ELR (cell line): ENCODE measurements around the gene TMIGD3.

ENCODE experiments used
- DNase-seq: peaks from one replicate; pipeline ENCODE4 v3.0.0-alpha.2; 2015; ENCODE audit warnings: low read depth

Gene TMIGD3

GRCh38 chr1:111474521-111474920 lies 28.9 kb downstream of the TMIGD3 start:
- DNase-seq = no peak

GRCh38 chr1:111474106-111474505 lies 29.3 kb downstream of the TMIGD3 start:
- DNase-seq = no peak

DNA sequence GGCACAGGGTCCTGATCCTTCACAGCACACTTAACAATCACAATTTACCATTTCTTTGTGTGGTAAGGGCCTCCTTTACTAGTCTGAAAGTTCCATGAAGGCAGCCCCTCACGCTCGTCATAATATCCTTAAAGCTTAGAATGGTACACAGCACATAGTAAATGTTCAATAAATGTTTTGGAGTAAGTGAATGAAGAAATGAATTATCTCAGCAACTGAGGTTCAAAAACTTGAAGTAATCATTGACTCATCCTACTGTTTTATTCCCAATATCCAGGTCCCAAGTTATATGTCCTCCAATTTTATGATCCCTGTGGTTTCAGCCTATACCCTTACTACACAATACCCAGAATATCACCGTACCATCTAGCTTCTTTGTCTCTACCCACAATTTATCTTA lies 31.9 kb downstream of the TMIGD3 start:
- DNase-seq = no peak

GRCh38 chr1:111471012-111471411 lies 32.4 kb downstream of the TMIGD3 start:
- DNase-seq = no peak

- no peak for DNase-seq
Observed at GRCh38 chr1:111470596-111470995, 32.8 kb downstream of the TMIGD3 start.

GRCh38 chr1:111469539-111469938 lies 33.9 kb downstream of the TMIGD3 start:
- DNase-seq = no peak

DNA sequence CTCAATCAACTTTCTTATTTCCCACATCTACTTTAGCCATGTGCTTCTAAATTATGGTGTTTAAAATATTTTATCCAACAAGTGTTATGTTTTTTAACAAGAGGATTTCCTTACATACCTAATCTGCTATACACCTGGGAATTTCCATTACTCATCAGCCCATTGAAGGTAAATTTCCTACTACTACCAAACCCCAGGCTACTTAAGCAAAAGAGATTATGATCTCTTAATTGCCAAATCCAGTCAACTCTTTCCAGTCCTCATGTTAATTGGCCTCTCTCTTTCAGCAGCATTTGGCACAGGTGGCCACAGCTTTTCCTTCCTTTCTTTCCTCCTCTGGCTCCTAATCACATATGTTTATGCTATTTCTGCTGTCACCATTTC lies 34.7 kb downstream of the TMIGD3 start:
- DNase-seq = no peak

DNA sequence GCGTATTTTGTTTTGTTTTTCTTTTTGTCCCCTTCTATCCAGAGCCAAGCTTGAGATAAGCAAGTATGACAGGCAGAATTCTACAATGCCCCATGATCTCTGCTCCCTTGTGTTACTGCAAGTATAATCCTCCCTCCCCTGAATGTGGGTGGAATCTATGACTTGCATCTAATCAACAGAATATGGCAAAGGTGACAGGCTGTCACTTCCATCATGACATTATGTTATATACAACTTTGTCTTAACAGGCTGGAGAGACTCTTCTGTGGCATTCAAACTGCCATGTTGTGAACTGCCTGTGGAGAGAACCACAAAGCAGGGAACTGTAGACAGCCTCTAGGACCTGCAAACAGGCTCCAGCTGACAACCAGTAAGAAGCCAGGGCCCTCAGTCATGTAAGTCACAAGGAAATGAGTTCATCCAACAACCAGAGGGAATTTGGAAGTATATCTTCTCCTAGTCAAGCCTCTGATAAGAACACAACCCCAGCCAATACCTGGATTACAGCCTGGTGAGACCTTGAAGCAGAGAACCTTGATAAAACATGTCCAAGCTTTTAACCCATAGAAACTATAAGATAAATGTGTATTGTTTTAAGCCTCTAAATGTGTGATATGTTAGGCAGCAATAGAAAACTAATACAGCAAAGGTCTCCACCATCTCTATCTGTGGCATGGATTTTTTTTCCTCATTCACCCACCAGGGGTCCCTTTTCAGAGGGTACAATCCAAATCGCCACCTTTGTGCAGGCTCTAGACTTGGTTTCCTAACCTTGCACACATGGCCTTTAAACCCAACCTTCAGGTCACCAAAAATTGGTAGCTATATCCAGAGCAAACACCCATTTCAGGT lies 35.3 kb downstream of the TMIGD3 start:
- no peak for DNase-seq

DNA sequence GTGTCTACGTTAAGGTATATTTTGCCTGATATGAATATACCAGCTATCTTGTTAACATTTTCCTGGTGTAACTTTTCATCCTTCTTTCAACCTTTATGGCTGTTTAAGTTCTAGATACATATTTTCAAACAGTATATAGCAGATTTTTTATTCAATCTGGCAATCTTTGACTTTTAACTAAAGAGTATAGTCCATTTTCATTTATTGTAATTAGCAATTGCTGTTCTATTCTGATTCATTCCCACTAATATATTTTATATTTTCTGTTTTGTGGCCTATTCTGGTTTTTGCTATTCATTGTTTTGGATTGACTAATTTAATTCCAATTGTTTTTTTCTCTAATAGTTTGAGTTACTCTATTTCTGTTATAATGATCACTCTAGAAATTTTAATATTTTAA lies 37.0 kb downstream of the TMIGD3 start:
- no peak for DNase-seq

GRCh38 chr1:111465754-111466153 lies 37.7 kb downstream of the TMIGD3 start:
- no peak for DNase-seq

GRCh38 chr1:111463029-111463683 lies 40.3 kb downstream of the TMIGD3 start:
- peak; percentile 52 for DNase-seq

DNA sequence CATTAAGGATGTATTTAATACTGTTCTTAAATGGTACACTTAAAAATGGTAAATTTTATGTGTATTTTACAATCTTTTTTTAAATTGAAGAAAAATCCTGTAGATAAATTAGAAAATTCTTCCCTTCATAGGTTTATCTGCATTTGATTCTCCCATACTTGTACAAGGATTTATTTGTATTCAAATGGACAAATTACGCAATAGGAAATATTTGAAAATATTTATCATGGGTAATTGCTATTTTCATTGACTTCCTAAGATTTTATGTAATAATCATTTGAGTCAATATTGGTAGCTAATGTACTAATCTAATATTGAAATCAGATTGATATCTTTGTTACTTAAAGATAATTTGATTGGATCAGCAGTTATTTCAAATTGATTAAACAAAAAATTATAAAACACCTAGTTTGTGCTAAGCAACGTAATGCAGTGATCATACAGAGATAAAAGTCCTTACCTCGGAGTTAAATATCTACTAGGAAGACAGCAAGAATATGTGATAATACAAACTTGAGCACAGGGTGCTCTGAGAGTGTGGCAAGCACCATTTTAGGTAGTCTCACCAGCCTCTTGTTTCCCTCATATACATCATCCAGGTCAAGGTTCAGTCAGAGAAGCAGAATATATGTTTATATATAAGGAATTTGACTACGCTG lies 40.9 kb downstream of the TMIGD3 start:
- no peak for DNase-seq

GRCh38 chr1:111461765-111462164 lies 41.7 kb downstream of the TMIGD3 start:
- DNase-seq = no peak

DNA sequence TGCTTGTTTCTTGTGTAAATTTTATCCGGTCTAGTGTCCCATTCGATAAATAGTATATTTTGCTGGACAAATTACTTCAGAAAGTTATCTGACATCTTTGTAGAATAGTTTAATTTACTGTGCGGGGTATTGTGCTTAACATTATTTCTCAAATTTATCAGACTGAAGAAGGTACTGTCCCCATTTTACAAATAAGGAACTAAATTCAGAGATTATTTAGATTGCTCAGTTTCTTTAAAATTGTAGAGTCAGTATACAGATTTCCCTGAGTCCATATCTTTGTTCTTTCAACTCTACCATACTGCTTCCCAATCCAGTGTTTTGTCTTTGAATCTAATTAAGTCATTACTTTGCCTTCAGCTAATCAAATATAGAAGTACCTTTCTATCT lies 47.8 kb downstream of the TMIGD3 start:
- no peak for DNase-seq

DNA sequence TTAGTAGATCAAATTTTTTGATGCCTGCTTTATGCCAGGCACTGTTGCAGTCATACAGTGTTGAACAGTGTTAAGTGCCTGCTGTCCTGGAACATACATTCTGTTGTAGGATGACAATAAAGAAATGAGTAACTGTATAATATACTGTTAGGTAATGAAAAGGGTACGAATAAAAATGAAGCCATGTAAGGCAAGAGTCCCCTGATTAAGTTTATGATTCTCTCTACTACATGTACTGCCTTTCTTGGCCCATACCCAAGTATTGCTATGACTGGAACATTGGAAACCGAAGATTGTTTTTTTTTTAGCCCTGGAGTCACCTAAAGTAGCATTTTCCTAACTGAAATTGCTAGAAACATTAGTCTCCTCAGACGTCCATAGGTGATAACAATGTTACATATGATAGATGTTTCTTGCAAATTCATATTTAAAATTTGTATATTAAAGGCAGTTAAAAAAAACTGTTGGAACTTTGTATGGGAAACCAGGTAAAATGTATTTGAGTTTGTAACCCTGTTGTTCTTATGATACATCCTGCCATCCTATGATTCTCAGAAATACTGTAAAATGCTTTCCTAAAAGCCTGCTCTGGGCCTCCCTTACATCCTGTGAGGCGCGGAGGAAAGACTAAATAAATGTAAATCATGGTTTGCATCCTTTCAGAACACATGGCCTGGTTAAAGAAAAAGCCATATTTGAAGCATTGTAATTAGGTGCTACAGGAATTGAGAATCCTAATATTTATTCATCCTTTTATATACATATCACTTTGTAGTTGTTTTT lies 48.4 kb downstream of the TMIGD3 start:
- DNase-seq = no peak

- DNase-seq = no peak
Observed at GRCh38 chr1:111453706-111454105, 49.7 kb downstream of the TMIGD3 start.

GRCh38 chr1:111452581-111452980 lies 50.9 kb downstream of the TMIGD3 start:
- DNase-seq = no peak

- DNase-seq = no peak
Observed at GRCh38 chr1:111450185-111450584, 53.2 kb downstream of the TMIGD3 start.

GRCh38 chr1:111449703-111450017 lies 53.8 kb downstream of the TMIGD3 start:
- DNase-seq = no peak

DNA sequence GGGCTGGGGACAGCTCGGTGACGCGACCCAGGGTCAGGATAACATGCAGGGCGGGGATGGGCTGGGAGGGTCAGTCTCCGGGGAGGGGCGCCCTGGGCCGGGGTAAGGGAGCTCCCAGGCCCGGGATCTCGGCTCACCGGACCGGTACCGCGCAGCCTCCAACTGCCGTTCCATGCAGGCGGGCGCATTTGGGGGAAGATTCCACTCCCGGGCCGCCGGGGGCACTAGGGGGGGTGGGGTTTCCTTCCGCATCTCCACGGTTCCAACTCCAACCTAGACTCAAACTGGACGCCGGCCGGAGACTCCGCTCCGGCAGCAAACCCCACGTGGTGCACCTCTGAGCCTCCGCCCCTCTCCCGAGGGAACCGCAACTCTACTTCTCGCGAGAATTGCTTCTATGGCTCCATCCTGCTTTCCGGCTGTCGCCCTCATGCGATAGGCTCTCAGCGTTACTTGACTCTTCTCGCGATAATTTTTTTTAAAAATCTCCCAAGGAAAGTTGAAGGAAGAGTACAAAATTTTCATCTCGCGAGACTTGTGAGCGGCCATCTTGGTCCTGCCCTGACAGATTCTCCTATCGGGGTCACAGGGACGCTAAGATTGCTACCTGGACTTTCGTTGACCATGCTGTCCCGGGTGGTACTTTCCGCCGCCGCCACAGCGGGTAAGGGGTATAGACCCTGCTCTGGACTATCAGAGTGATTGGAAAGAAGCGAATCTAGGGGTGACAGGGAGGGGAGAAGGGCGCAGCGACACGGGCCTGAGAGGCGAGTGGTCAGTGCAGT lies 54.3 kb downstream of the TMIGD3 start, which contains the start of the genes ATP5PB and WDR77:
Gene ATP5PB (plus strand): TSS at position 547 of the 785 bp plus-strand sequence. CDS start 78 bp downstream, at position 625.
Gene WDR77 (minus strand): TSS at position 339 of the 785 bp plus-strand sequence. CDS start 87 bp downstream, at position 252.
- DNase-seq = peak; percentile 100

GRCh38 chr1:111448482-111448917 lies 54.9 kb downstream of the TMIGD3 start:
- peak; percentile 73 for DNase-seq
